ENCODE results near the gene RBMS2.

DNA sequence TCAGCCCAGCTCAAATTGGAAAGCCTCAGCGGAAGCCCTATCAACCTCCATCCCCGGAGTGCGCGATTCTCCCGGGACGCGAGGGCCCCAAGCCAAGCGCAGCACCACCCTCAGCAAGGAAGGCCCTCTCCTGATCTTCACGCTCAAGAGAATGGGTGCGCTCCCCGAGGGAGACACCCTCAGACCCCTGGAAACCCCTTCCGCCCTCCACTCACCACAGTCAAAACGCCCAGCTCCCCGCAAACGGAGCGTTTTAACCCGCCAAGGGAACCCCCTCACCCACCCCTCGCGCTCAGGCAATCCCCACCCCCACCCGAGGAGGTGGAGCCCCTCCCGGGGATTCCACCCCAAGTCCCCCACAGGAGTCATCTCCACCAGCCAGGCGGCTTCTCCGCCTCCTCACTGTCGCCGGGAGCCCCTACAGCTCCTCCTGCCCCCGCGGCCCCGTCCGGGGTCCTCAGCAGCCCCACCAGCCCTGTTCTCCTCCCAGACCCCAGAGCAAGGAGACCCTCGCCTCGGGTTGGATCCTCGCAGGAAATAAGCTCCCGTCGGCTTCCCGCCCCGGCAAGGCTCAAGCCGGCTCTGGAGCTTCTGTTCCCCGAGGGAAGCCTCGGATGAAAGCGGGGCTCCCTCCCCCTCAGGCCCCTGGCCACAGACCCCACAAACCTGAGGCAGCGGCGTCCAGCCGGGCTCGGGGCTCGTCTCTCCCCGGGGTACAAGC lies 108.0 kb downstream of the RBMS2 start:
- TF ChIP-seq CTCF (IDR thresholded peaks at IDR 0.05) (no peak), POLR2AphosphoS5 (IDR thresholded peaks at IDR 0.05; ENCODE audit: low read depth, low read length) (no peak)

Data from Panc1 (cell line).